Adrenal gland (tissue), 12 donors: ENCODE measurements around the gene TRAF3. TPM values are rescaled to one million over a fixed set of nuclear protein-coding genes. Genes with fewer than 3 reads are reported as not detected.

ENCODE experiments used
- DNase-seq, 7 donors: peaks; one replicate each; pipeline ENCODE4 v3.0.0-alpha.2; 2019 to 2020
- H3K27ac ChIP-seq, 5 donors: fragments of 200-600 bp; sonication (generic) in 4 of 5; 1 replicate in 3 of 5; 2 replicates in 2 of 5; pipeline versions ENCODE4 v1.5.1 to v1.8.0; 2016 to 2020; ENCODE audit warnings: mild to moderate bottlenecking in 1 of 5
- H3K27me3 ChIP-seq: fragments of 200-600 bp; 2 replicates; pipeline ENCODE4 v1.8.0; 2021
- H3K36me3 ChIP-seq, 2 donors: fragments of 200-600 bp; replicated peaks in 1 of 2; 1 replicate in 1 of 2; 2 replicates in 1 of 2; pipeline versions ENCODE4 v1.5.1 to v1.8.0; 2018 to 2022
- H3K4me1 ChIP-seq, 2 donors: fragments of 200-600 bp; replicated peaks in 1 of 2; 1 replicate in 1 of 2; 2 replicates in 1 of 2; pipeline versions ENCODE4 v1.5.1 to v1.8.0; 2018 to 2021
- H3K4me3 ChIP-seq, 4 donors: fragments of 200-600 bp; sonication (generic) in 3 of 4; one replicate each; pipeline ENCODE4 v1.5.1; 2016 to 2018
- H3K9me3 ChIP-seq, 3 donors: fragments of 200-600 bp; sonication (generic) in 1 of 3; replicated peaks in 1 of 3; 1 replicate in 2 of 3; 2 replicates in 1 of 3; pipeline versions ENCODE4 v1.5.1 to v1.8.0; 2016 to 2021
- CTCF ChIP-seq, 6 experiments: fragments of 450-650 bp in 4 of 6; fragments of 200-600 bp in 2 of 6; sonication (generic) in 1 of 6; IDR thresholded peaks; 1 replicate in 5 of 6; 2 replicates in 1 of 6; pipeline versions ENCODE4 v1.5.1 to v1.8.0; 2016 to 2021; ENCODE audit warnings: antibody characterized with exemption in 6 of 6, mild to moderate bottlenecking in 2 of 6, moderate library complexity in 1 of 6
- POLR2A ChIP-seq, 2 donors: fragments of 450-650 bp; IDR thresholded peaks; one replicate each; pipeline ENCODE4 v1.6.1; 2017; ENCODE audit warnings: antibody characterized with exemption in 2 of 2, mild to moderate bottlenecking in 2 of 2, moderate library complexity in 1 of 2
- WGBS, 4 donors: extraction: QIAGEN DNeasy Blood & Tissue Kit in 2 of 4; methylation state at CpG; one replicate each; pipeline versions ENCODE4 v1.1.5 to v1.1.7; 2013 to 2017; 5-methylcytosine and 5-hydroxymethylcytosine counted together
- intact Hi-C, 2 donors: fragments of 100-400 bp; cut with DNase I; formaldehyde crosslinking; loops; one replicate each; pipeline versions ENCODE4 v1.14.1 to v1.15.0; 2022 to 2023
- polyA plus RNA-seq, 3 donors: library from polyadenylated mRNA; stranded (reverse); fragments of 200-250 nt in 2 of 3; fragments of 350-450 nt in 1 of 3; fragmentation: Illumina TruSeq in 1 of 3; extraction: RNeasy Lipid Tissue Mini Kit (QIAGEN cat#74804) in 1 of 3; gene quantifications; one replicate each; pipeline ENCODE4 v1.2.3, GENCODE V29; 2013 to 2014
- total RNA-seq, 9 donors: library from RNA; depleted of rRNA in 4 of 9; stranded (reverse); fragments of >200 nt in 4 of 9; fragments of 120-200 nt in 1 of 9; fragmentation: NEBNext Ultra II Directional in 1 of 9; extraction: Animal tissue kit (Norgen Biotek cat#: 25700) in 1 of 9; gene quantifications; one replicate each; pipeline versions ENCODE4 v1.1.0 to v1.2.4, GENCODE V29; 2013 to 2023
- donor health status: healthy with polysubstance abuse.
- donor health status: Bipolar disorder and iron deficiency.
- donor health status: DM: yes; HTN: yes; CAD: no.
- donor health status: DM: no; HTN: no; CAD: no.
- donor health status: DM: no; HTN: no; CAD: no.
- donor health status: DM: yes; HTN: yes; CAD: no.

Gene TRAF3
- total and polyA plus RNA-seq, 12 donors: 3.7 to 14.5 (median 9.8) TPM

- intact Hi-C loops: no loop called here
- H3K4me1 ChIP-seq: peaks cover 0 to 17% of the 10 kb centered on the region in 2 donors
- WGBS, 4 donors: 73 to 81% (median 78%) methylated on average over 14 of the region's 14 CpGs
- no peak for TF ChIP-seq POLR2A (IDR thresholded peaks at IDR 0.05)
- TF ChIP-seq CTCF (IDR thresholded peaks at IDR 0.05): no peak
- no peak overlapping the region for H3K27ac ChIP-seq
- no peak overlapping the region for H3K4me3 ChIP-seq
- peaks cover 0 to 4% of the 10 kb centered on the region in 2 donors for H3K36me3 ChIP-seq
- no peaks in the 10 kb centered on the region for H3K27me3 ChIP-seq
- H3K9me3 ChIP-seq: no peaks in the 10 kb centered on the region
- DNase-seq: peak in 1 of 7 donors; percentile 28
Observed at GRCh38 chr14:102897299-102898027, 120.2 kb downstream of the TRAF3 start.

GRCh38 chr14:102898298-102898697 is 121.0 kb downstream of the TRAF3 start:
- Histone ChIP-seq H3K4me3 (no peak overlapping the region), H3K4me1 (peaks cover 0 to 17% of the 10 kb centered on the region in 2 donors), H3K27me3 (no peaks in the 10 kb centered on the region), H3K9me3 (no peaks in the 10 kb centered on the region), H3K27ac (no peak overlapping the region), H3K36me3 (peaks cover 0 to 5% of the 10 kb centered on the region in 2 donors)
- WGBS, 4 donors: 68 to 97% (median 94%) methylated on average over 3 to 6 of the region's 6 CpGs
- intact Hi-C loops: no loop called here
- no peak for DNase-seq
- TF ChIP-seq CTCF (IDR thresholded peaks at IDR 0.05) (no peak), POLR2A (IDR thresholded peaks at IDR 0.05) (no peak)

GRCh38 chr14:102898776-102899515 is 121.7 kb downstream of the TRAF3 start:
- peaks cover 0 to 17% of the 10 kb centered on the region in 2 donors for H3K4me1 ChIP-seq
- H3K36me3 ChIP-seq: peaks cover 0 to 10% of the 10 kb centered on the region in 2 donors
- intact Hi-C loops: no loop called here
- no peaks in the 10 kb centered on the region for H3K9me3 ChIP-seq
- DNase-seq: no peak
- no peak overlapping the region for H3K27ac ChIP-seq
- WGBS, 4 donors: 90 to 94% (median 93%) methylated on average over 16 to 18 of the region's 18 CpGs
- H3K27me3 ChIP-seq: no peaks in the 10 kb centered on the region
- no peak overlapping the region for H3K4me3 ChIP-seq
- no peak for TF ChIP-seq POLR2A (IDR thresholded peaks at IDR 0.05)

GRCh38 chr14:102899516-102899900 is 122.3 kb downstream of the TRAF3 start:
- Histone ChIP-seq H3K27me3 (no peaks in the 10 kb centered on the region), H3K4me1 (peaks cover 0 to 17% of the 10 kb centered on the region in 2 donors), H3K27ac (no peak overlapping the region), H3K9me3 (no peaks in the 10 kb centered on the region), H3K4me3 (no peak overlapping the region), H3K36me3 (peaks cover 0 to 10% of the 10 kb centered on the region in 2 donors)
- DNase-seq: no peak
- intact Hi-C loops: no loop called here
- WGBS, 4 donors: 88 to 98% (median 95%) methylated on average over 8 of the region's 8 CpGs
- TF ChIP-seq POLR2A (IDR thresholded peaks at IDR 0.05) (no peak), CTCF (IDR thresholded peaks at IDR 0.05) (no peak)
